ENCODE measurements around the gene ASB18.

GRCh38 chr2:236158969-236159777 lies 105.0 kb downstream of the ASB18 start:
- TF ChIP-seq CTCF (conservative IDR thresholded peaks at IDR 0.05; ENCODE audit: low read depth, low read length), result no peak
- TF ChIP-seq SMC3 (IDR thresholded peaks at IDR 0.05; ENCODE audit: low read depth, low read length), result no peak
- no peak for TF ChIP-seq RFX5 (IDR thresholded peaks at IDR 0.05; ENCODE audit: low read depth, low read length)
- TF ChIP-seq USF2 (IDR thresholded peaks at IDR 0.05; ENCODE audit: low read depth, low read length), result no peak
- TF ChIP-seq POLR2A (IDR thresholded peaks at IDR 0.05; ENCODE audit: low read depth, low read length), result no peak
- no peak for TF ChIP-seq MAZ (IDR thresholded peaks at IDR 0.05; ENCODE audit: borderline replicate concordance, low read depth, low read length)
- TF ChIP-seq RCOR1 (IDR thresholded peaks at IDR 0.05; ENCODE audit: insufficient replicate concordance, low read length), result no peak
- TF ChIP-seq BHLHE40 (IDR thresholded peaks at IDR 0.05; ENCODE audit: low read depth, low read length), result no peak
- no peak for TF ChIP-seq NFE2L2 (IDR thresholded peaks at IDR 0.05; ENCODE audit: low read depth, low read length)
- TF ChIP-seq MXI1 (IDR thresholded peaks at IDR 0.05; ENCODE audit: borderline replicate concordance, low read depth, low read length), result no peak
- TF ChIP-seq CEBPB (IDR thresholded peaks at IDR 0.05; ENCODE audit: low read depth, low read length), result no peak
- no peak for TF ChIP-seq ELK1 (IDR thresholded peaks at IDR 0.05; ENCODE audit: borderline replicate concordance, low read depth, low read length)
- no peak for TF ChIP-seq CHD1 (IDR thresholded peaks at IDR 0.05; ENCODE audit: low read depth, low read length)
